ENCODE results near the gene TRAM2. TPM values are rescaled to one million over a fixed set of nuclear protein-coding genes. Genes with fewer than 3 reads are reported as not detected.

TRAM2 gene
- total and polyA plus RNA-seq, 2 of the 8 experiments (the other 6 are each of a cell fraction or from before 2014, with no cell fraction given), result 9.0 to 21.4 TPM

GRCh38 chr6:52555518-52556233, 21.2 kb downstream of the TRAM2 start (continued):
- TF ChIP-seq, protein P1, sequence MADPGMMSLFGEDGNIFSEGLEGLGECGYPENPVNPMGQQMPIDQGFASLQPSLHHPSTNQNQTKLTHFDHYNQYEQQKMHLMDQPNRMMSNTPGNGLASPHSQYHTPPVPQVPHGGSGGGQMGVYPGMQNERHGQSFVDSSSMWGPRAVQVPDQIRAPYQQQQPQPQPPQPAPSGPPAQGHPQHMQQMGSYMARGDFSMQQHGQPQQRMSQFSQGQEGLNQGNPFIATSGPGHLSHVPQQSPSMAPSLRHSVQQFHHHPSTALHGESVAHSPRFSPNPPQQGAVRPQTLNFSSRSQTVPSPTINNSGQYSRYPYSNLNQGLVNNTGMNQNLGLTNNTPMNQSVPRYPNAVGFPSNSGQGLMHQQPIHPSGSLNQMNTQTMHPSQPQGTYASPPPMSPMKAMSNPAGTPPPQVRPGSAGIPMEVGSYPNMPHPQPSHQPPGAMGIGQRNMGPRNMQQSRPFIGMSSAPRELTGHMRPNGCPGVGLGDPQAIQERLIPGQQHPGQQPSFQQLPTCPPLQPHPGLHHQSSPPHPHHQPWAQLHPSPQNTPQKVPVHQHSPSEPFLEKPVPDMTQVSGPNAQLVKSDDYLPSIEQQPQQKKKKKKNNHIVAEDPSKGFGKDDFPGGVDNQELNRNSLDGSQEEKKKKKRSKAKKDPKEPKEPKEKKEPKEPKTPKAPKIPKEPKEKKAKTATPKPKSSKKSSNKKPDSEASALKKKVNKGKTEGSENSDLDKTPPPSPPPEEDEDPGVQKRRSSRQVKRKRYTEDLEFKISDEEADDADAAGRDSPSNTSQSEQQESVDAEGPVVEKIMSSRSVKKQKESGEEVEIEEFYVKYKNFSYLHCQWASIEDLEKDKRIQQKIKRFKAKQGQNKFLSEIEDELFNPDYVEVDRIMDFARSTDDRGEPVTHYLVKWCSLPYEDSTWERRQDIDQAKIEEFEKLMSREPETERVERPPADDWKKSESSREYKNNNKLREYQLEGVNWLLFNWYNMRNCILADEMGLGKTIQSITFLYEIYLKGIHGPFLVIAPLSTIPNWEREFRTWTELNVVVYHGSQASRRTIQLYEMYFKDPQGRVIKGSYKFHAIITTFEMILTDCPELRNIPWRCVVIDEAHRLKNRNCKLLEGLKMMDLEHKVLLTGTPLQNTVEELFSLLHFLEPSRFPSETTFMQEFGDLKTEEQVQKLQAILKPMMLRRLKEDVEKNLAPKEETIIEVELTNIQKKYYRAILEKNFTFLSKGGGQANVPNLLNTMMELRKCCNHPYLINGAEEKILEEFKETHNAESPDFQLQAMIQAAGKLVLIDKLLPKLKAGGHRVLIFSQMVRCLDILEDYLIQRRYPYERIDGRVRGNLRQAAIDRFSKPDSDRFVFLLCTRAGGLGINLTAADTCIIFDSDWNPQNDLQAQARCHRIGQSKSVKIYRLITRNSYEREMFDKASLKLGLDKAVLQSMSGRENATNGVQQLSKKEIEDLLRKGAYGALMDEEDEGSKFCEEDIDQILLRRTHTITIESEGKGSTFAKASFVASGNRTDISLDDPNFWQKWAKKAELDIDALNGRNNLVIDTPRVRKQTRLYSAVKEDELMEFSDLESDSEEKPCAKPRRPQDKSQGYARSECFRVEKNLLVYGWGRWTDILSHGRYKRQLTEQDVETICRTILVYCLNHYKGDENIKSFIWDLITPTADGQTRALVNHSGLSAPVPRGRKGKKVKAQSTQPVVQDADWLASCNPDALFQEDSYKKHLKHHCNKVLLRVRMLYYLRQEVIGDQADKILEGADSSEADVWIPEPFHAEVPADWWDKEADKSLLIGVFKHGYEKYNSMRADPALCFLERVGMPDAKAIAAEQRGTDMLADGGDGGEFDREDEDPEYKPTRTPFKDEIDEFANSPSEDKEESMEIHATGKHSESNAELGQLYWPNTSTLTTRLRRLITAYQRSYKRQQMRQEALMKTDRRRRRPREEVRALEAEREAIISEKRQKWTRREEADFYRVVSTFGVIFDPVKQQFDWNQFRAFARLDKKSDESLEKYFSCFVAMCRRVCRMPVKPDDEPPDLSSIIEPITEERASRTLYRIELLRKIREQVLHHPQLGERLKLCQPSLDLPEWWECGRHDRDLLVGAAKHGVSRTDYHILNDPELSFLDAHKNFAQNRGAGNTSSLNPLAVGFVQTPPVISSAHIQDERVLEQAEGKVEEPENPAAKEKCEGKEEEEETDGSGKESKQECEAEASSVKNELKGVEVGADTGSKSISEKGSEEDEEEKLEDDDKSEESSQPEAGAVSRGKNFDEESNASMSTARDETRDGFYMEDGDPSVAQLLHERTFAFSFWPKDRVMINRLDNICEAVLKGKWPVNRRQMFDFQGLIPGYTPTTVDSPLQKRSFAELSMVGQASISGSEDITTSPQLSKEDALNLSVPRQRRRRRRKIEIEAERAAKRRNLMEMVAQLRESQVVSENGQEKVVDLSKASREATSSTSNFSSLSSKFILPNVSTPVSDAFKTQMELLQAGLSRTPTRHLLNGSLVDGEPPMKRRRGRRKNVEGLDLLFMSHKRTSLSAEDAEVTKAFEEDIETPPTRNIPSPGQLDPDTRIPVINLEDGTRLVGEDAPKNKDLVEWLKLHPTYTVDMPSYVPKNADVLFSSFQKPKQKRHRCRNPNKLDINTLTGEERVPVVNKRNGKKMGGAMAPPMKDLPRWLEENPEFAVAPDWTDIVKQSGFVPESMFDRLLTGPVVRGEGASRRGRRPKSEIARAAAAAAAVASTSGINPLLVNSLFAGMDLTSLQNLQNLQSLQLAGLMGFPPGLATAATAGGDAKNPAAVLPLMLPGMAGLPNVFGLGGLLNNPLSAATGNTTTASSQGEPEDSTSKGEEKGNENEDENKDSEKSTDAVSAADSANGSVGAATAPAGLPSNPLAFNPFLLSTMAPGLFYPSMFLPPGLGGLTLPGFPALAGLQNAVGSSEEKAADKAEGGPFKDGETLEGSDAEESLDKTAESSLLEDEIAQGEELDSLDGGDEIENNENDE (IDR thresholded peaks at IDR 0.05; ENCODE audit: insufficient replicate concordance, low read length), result no peak
- TF ChIP-seq ATF3 (IDR thresholded peaks at IDR 0.05; ENCODE audit: insufficient read depth, low read depth, low read length) (no peak), USF2 (IDR thresholded peaks at IDR 0.05; ENCODE audit: low read length) (no peak), SP1 (IDR thresholded peaks at IDR 0.05; ENCODE audit: low read depth, low read length) (no peak)
- TF ChIP-seq, protein P2, sequence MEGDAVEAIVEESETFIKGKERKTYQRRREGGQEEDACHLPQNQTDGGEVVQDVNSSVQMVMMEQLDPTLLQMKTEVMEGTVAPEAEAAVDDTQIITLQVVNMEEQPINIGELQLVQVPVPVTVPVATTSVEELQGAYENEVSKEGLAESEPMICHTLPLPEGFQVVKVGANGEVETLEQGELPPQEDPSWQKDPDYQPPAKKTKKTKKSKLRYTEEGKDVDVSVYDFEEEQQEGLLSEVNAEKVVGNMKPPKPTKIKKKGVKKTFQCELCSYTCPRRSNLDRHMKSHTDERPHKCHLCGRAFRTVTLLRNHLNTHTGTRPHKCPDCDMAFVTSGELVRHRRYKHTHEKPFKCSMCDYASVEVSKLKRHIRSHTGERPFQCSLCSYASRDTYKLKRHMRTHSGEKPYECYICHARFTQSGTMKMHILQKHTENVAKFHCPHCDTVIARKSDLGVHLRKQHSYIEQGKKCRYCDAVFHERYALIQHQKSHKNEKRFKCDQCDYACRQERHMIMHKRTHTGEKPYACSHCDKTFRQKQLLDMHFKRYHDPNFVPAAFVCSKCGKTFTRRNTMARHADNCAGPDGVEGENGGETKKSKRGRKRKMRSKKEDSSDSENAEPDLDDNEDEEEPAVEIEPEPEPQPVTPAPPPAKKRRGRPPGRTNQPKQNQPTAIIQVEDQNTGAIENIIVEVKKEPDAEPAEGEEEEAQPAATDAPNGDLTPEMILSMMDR (IDR thresholded peaks at IDR 0.05; ENCODE audit: control extremely low read depth in 1 of 3, insufficient read depth in 1 of 3, low read depth in 1 of 3, low read length in 3 of 3), result no peak
